Breast epithelium (tissue), 3 donors: ENCODE results near the gene TMCC3.

Experiments
- CTCF ChIP-seq, 3 donors: fragments of 450-650 bp; IDR thresholded peaks; one replicate each; pipeline ENCODE4 v1.5.1; 2016 to 2017; ENCODE audit warnings: antibody characterized with exemption in 3 of 3, mild to moderate bottlenecking in 3 of 3, moderate library complexity in 3 of 3
- POLR2A ChIP-seq: fragments of 450-650 bp; IDR thresholded peaks from one replicate; pipeline ENCODE4 v1.6.1; 2016; ENCODE audit warnings: antibody characterized with exemption, mild to moderate bottlenecking, moderate library complexity

- TF ChIP-seq POLR2A = no peak
- no peak for TF ChIP-seq CTCF (IDR thresholded peaks at IDR 0.05)
Measured at GRCh38 chr12:94673496-94673895, 23.1 kb upstream of the TMCC3 start.
